ENCODE results near the gene PRKCZ. TPM values are rescaled to one million over a fixed set of nuclear protein-coding genes. Genes with fewer than 3 reads are reported as not detected.
"Not testable (repeated sequence)": the region's sequence is repeated elsewhere in the genome, so short reads cannot be mapped to it uniquely, and the experiment has no call there.

PRKCZ gene
- polyA plus RNA-seq, 2 donors = 21.2 to 34.3 TPM

GRCh38 chr1:2108213-2108876 lies 58.1 kb downstream of the PRKCZ start:
- Histone ChIP-seq H3K4me3 (ENCODE audit: low read depth in 1 of 2, low read length in 2 of 2) (no peak overlapping the region), H3K4me1 (ENCODE audit: control insufficient read depth in 2 of 2, insufficient read depth in 2 of 2, low read length in 1 of 2) (peaks cover 3 to 5% of the 10 kb centered on the region in 2 donors), H3K27ac (ENCODE audit: low read depth in 2 of 2, low read length in 1 of 2) (no peak overlapping the region), H3K9me3 (ENCODE audit: control insufficient read depth in 2 of 2, insufficient read depth in 1 of 2, low read depth in 1 of 2, low read length in 1 of 2) (no peaks in the 10 kb centered on the region), H3K27me3 (ENCODE audit: control insufficient read depth in 1 of 2, insufficient read depth in 2 of 2, low read length in 2 of 2) (no peaks in the 10 kb centered on the region), H3K36me3 (ENCODE audit: control insufficient read depth in 2 of 2, insufficient read depth in 2 of 2, low read length in 1 of 2) (peaks cover 0 to 24% of the 10 kb centered on the region in 2 donors)
- WGBS, 2 donors = 82 to 83% methylated on average over 33 of the region's 33 CpGs

- H3K4me3 ChIP-seq (ENCODE audit: low read depth in 1 of 2, low read length in 2 of 2) = no peak overlapping the region
- peaks cover 0 to 24% of the 10 kb centered on the region in 2 donors for H3K36me3 ChIP-seq (ENCODE audit: control insufficient read depth in 2 of 2, insufficient read depth in 2 of 2, low read length in 1 of 2)
- peaks cover 2 to 3% of the 10 kb centered on the region in 2 donors for H3K4me1 ChIP-seq (ENCODE audit: control insufficient read depth in 2 of 2, insufficient read depth in 2 of 2, low read length in 1 of 2)
- WGBS, 2 donors = 79 to 84% methylated on average over 28 of the region's 28 CpGs
- H3K9me3 ChIP-seq (ENCODE audit: control insufficient read depth in 2 of 2, insufficient read depth in 1 of 2, low read depth in 1 of 2, low read length in 1 of 2) = no peaks in the 10 kb centered on the region
- H3K27ac ChIP-seq (ENCODE audit: low read depth in 2 of 2, low read length in 1 of 2) = no peak overlapping the region
- H3K27me3 ChIP-seq (ENCODE audit: control insufficient read depth in 1 of 2, insufficient read depth in 2 of 2, low read length in 2 of 2) = no peaks in the 10 kb centered on the region
Observed at GRCh38 chr1:2108877-2109580, 58.8 kb downstream of the PRKCZ start.

GRCh38 chr1:2109581-2110021 lies 59.4 kb downstream of the PRKCZ start:
- peaks cover 0 to 24% of the 10 kb centered on the region in 2 donors for H3K36me3 ChIP-seq (ENCODE audit: control insufficient read depth in 2 of 2, insufficient read depth in 2 of 2, low read length in 1 of 2)
- 93% methylated on average over 24 of the region's 24 CpGs for WGBS, 2 donors
- no peak overlapping the region for H3K4me3 ChIP-seq (ENCODE audit: low read depth in 1 of 2, low read length in 2 of 2)
- peaks cover 0 to under 1% of the 10 kb centered on the region in 2 donors for H3K4me1 ChIP-seq (ENCODE audit: control insufficient read depth in 2 of 2, insufficient read depth in 2 of 2, low read length in 1 of 2)
- H3K27ac ChIP-seq (ENCODE audit: low read depth in 2 of 2, low read length in 1 of 2) = no peak overlapping the region
- no peaks in the 10 kb centered on the region for H3K9me3 ChIP-seq (ENCODE audit: control insufficient read depth in 2 of 2, insufficient read depth in 1 of 2, low read depth in 1 of 2, low read length in 1 of 2)
- no peaks in the 10 kb centered on the region for H3K27me3 ChIP-seq (ENCODE audit: control insufficient read depth in 1 of 2, insufficient read depth in 2 of 2, low read length in 2 of 2)

DNA sequence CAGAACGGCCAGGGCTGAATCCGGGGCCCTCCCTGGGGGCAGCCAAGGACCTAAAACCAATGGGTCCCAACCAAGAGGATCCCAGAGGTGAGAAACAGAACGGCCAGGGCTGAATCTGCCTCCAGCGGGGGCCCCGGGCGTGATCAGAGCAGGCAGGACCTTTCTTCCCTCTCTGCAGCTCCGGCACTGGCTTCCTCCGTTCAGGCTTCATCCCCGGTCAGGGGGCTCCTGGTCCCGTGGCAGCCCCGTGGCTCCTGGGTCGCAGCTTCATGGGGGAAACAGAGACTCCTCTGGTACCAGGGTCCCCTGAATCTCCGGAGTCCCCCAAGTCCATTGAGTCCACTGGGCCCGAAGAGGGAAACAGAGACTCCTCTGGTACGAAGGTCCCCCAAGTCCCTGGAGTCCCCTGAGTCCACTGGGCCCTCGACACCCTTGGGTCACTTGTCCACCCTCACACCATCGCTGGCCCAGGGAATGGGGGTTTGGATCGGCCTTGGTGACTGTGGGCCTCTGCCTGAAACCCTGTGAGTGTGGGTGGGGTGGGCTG lies 60.1 kb downstream of the PRKCZ start:
- peaks cover 0 to 22% of the 10 kb centered on the region in 2 donors for H3K36me3 ChIP-seq (ENCODE audit: control insufficient read depth in 2 of 2, insufficient read depth in 2 of 2, low read length in 1 of 2)
- H3K27ac ChIP-seq (ENCODE audit: low read depth in 2 of 2, low read length in 1 of 2) = no peak overlapping the region
- WGBS, 2 donors = 93 to 94% methylated on average over 16 to 18 of the region's 18 CpGs
- no peaks in the 10 kb centered on the region for H3K27me3 ChIP-seq (ENCODE audit: control insufficient read depth in 1 of 2, insufficient read depth in 2 of 2, low read length in 2 of 2)
- no peak overlapping the region for H3K4me3 ChIP-seq (ENCODE audit: low read depth in 1 of 2, low read length in 2 of 2)
- H3K4me1 ChIP-seq (ENCODE audit: control insufficient read depth in 2 of 2, insufficient read depth in 2 of 2, low read length in 1 of 2) = no peaks in the 10 kb centered on the region
- no peaks in the 10 kb centered on the region for H3K9me3 ChIP-seq (ENCODE audit: control insufficient read depth in 2 of 2, insufficient read depth in 1 of 2, low read depth in 1 of 2, low read length in 1 of 2)

DNA sequence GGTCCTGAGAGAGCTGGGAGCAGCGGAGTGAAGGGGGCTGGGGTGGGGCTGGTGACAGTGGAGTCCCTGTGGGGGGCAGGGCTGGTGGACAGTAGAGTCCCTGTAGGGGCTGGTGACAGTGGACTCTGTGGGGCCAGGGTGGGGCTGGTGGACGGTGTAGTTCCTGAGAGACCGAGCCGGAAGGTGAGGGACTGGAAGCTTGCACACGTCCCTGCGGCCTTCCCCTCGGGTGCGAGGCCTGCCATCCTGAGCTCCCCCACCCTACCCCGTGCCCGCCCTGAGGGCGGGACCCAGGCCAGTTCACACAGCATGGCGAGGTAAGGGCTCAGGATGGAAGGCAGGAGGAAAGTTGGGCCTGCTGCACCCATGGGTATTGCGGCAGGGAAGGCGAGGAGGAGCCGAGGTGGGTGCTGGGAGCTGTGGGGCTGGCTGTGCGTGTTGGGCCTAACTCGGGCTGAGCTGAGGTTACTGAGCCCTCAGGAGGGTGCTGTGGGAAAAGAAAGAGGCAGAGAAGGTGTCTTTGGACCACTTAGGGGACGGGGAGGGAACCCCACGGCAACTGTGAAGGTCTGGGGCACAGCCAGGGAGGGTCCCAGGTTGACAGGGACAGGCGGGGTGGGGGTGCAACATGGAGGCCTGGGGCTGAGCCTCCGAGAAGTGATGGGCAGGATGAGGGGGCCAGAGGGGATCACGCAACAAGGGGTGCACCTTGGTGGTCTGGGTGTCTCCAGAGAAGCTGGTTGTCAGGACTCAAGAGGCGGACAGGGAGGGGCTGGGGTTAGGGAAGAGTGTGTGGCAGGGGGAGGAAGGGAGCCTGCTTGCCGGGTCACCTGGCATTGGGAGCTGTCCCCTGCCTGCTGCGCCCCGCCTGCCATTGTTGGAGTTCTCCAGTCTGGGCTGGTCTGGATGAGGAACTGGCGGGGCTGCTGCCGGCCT lies 60.8 kb downstream of the PRKCZ start:
- Histone ChIP-seq H3K4me1 (ENCODE audit: control insufficient read depth in 2 of 2, insufficient read depth in 2 of 2, low read length in 1 of 2) (no peaks in the 10 kb centered on the region), H3K27me3 (ENCODE audit: control insufficient read depth in 1 of 2, insufficient read depth in 2 of 2, low read length in 2 of 2) (no peaks in the 10 kb centered on the region), H3K36me3 (ENCODE audit: control insufficient read depth in 2 of 2, insufficient read depth in 2 of 2, low read length in 1 of 2) (peaks cover 0 to 20% of the 10 kb centered on the region in 2 donors), H3K4me3 (ENCODE audit: low read depth in 1 of 2, low read length in 2 of 2) (no peak overlapping the region), H3K27ac (ENCODE audit: low read depth in 2 of 2, low read length in 1 of 2) (no peak overlapping the region), H3K9me3 (ENCODE audit: control insufficient read depth in 2 of 2, insufficient read depth in 1 of 2, low read depth in 1 of 2, low read length in 1 of 2) (no peaks in the 10 kb centered on the region)
- 91 to 95% methylated on average over 19 to 28 of the region's 28 CpGs for WGBS, 2 donors

- WGBS, 2 donors = 89 to 93% methylated on average over 15 of the region's 15 CpGs
- H3K4me3 ChIP-seq (ENCODE audit: low read depth in 1 of 2, low read length in 2 of 2) = no peak overlapping the region
- no peaks in the 10 kb centered on the region for H3K9me3 ChIP-seq (ENCODE audit: control insufficient read depth in 2 of 2, insufficient read depth in 1 of 2, low read depth in 1 of 2, low read length in 1 of 2)
- H3K4me1 ChIP-seq (ENCODE audit: control insufficient read depth in 2 of 2, insufficient read depth in 2 of 2, low read length in 1 of 2) = no peaks in the 10 kb centered on the region
- H3K36me3 ChIP-seq (ENCODE audit: control insufficient read depth in 2 of 2, insufficient read depth in 2 of 2, low read length in 1 of 2) = peaks cover 0 to 15% of the 10 kb centered on the region in 2 donors
- no peak overlapping the region for H3K27ac ChIP-seq (ENCODE audit: low read depth in 2 of 2, low read length in 1 of 2)
- no peaks in the 10 kb centered on the region for H3K27me3 ChIP-seq (ENCODE audit: control insufficient read depth in 1 of 2, insufficient read depth in 2 of 2, low read length in 2 of 2)
Observed at GRCh38 chr1:2111674-2112035, 61.4 kb downstream of the PRKCZ start.

DNA sequence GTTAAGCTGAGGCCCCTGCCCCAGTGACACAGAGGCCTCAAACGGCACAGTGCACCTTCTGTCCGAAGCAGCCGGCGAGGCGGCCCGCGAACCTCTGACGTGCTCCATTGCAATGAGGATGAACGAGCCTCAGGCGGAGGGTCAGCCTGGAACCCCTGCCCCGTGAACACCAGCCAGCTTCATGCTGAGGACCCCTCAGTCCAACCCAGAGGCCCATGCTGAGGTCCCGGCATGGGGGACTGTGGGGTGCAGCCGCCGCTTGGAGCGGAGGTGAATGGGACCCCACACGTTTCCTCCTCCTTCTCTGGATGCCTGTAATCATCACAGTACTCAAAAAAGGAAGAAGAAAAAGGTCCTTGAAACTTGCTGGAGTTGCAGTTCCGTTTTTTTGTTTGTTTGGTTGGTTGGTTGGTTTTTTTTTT lies 62.1 kb downstream of the PRKCZ start:
- Histone ChIP-seq H3K4me3 (ENCODE audit: low read depth in 1 of 2, low read length in 2 of 2) (no peak overlapping the region), H3K36me3 (ENCODE audit: control insufficient read depth in 2 of 2, insufficient read depth in 2 of 2, low read length in 1 of 2) (peaks cover 0 to 10% of the 10 kb centered on the region in 2 donors), H3K4me1 (ENCODE audit: control insufficient read depth in 2 of 2, insufficient read depth in 2 of 2, low read length in 1 of 2) (no peaks in the 10 kb centered on the region), H3K9me3 (ENCODE audit: control insufficient read depth in 2 of 2, insufficient read depth in 1 of 2, low read depth in 1 of 2, low read length in 1 of 2) (no peaks in the 10 kb centered on the region), H3K27me3 (ENCODE audit: control insufficient read depth in 1 of 2, insufficient read depth in 2 of 2, low read length in 2 of 2) (no peaks in the 10 kb centered on the region), H3K27ac (ENCODE audit: low read depth in 2 of 2, low read length in 1 of 2) (no peak overlapping the region)
- WGBS, 2 donors = 74 to 84% methylated on average over 17 of the region's 17 CpGs

DNA sequence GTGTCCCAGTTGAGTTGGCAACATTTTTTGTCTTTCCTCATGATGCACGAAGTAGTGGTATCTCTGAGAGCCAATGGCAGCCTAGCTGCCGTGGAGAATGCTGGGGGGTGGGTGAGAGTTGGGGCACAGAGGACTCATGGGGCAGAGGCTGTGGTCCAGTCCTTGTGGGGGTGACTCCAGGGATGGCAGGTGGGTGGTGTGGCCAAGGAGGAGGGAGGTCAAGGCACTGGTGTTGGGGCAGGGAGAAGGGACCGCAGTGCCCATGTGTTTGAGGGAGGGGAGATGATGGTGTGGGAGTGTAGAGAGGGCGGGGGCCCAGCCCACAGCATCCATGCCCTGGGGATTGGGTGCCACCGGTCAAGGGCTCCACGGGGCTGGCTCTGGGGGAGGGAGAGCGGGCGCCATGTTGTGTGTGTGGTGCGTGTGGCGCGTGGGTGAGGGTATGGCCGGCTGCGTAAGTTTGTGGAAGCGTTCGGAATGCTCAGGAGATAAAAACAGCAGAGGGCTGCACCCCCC lies 63.5 kb downstream of the PRKCZ start:
- 92 to 94% methylated on average over 13 to 15 of the region's 15 CpGs for WGBS, 2 donors
- Histone ChIP-seq H3K9me3 (ENCODE audit: control insufficient read depth in 2 of 2, insufficient read depth in 1 of 2, low read depth in 1 of 2, low read length in 1 of 2) (no peaks in the 10 kb centered on the region), H3K4me3 (ENCODE audit: low read depth in 1 of 2, low read length in 2 of 2) (no peak overlapping the region), H3K27me3 (ENCODE audit: control insufficient read depth in 1 of 2, insufficient read depth in 2 of 2, low read length in 2 of 2) (no peaks in the 10 kb centered on the region), H3K4me1 (ENCODE audit: control insufficient read depth in 2 of 2, insufficient read depth in 2 of 2, low read length in 1 of 2) (no peaks in the 10 kb centered on the region), H3K36me3 (ENCODE audit: control insufficient read depth in 2 of 2, insufficient read depth in 2 of 2, low read length in 1 of 2) (peaks cover 0 to 8% of the 10 kb centered on the region in 2 donors), H3K27ac (ENCODE audit: low read depth in 2 of 2, low read length in 1 of 2) (no peak overlapping the region)

DNA sequence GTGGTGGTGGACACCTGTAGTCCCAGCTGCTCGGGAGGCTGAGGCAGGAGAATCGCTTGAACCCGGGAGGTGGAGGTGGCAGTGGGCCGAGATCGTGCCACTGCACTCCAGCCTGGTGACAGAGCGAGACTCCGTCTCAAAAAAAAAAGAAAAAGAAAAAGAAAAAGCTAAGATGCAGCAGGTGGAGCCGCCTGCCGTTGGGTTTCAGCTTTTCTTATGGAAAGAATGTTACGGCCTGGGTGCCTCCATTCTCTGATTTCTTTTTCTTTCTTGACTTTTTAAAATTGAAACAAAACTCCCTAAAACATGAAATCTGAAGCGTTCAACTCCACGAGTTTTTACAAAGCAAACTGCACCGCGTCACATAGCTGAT lies 64.4 kb downstream of the PRKCZ start:
- H3K4me3 ChIP-seq (ENCODE audit: low read depth in 1 of 2, low read length in 2 of 2); H3K4me1 ChIP-seq (ENCODE audit: control insufficient read depth in 2 of 2, insufficient read depth in 2 of 2, low read length in 1 of 2); H3K27ac ChIP-seq (ENCODE audit: low read depth in 2 of 2, low read length in 1 of 2); H3K36me3 ChIP-seq (ENCODE audit: control insufficient read depth in 2 of 2, insufficient read depth in 2 of 2, low read length in 1 of 2); H3K9me3 ChIP-seq (ENCODE audit: control insufficient read depth in 2 of 2, insufficient read depth in 1 of 2, low read depth in 1 of 2, low read length in 1 of 2); H3K27me3 ChIP-seq (ENCODE audit: control insufficient read depth in 1 of 2, insufficient read depth in 2 of 2, low read length in 2 of 2): not testable (repeated sequence)
- WGBS, 2 donors = 93 to 95% methylated on average over 14 of the region's 14 CpGs

Data from esophagus (tissue), 2 donors.